IMR-90 (cell line): ENCODE results near the gene KIAA0232. TPM values are rescaled to one million over a fixed set of nuclear protein-coding genes. Genes with fewer than 3 reads are reported as not detected.

Experiments used
- ATAC-seq: fragments of 200-7000 bp; cut with Tn5 transposase; 2 replicates; pipeline ENCODE4 v1.9.1; 2020; ENCODE audit warnings: low read depth, mild to moderate bottlenecking, moderate library complexity
- BruUV-seq: library from RNA; stranded (reverse); fragments of 400-500 nt; replicated peaks from 2 replicates; lab custom pipeline; 2021; lab: Mats Ljungman, UMichigan
- CTCF ChIA-PET: fragments of 300-600 bp; formaldehyde crosslinking; extraction: SDS; loops from one replicate; lab custom pipeline; 2021; ENCODE audit warnings: antibody characterized with exemption; lab: Yijun Ruan, JAX
- POLR2A ChIA-PET: fragments of 300-600 bp; sonication (Branson Sonifier 250); formaldehyde crosslinking; loops from one replicate; lab custom pipeline; 2022; ENCODE audit warnings: antibody characterized with exemption; ENCODE audit not compliant: unreplicated experiment; lab: Charles Lee
- DNase-seq: peaks from one replicate; pipeline ENCODE4 v3.0.0; 2013
- H2AFZ ChIP-seq: replicated peaks from 2 replicates; pipeline ENCODE3; 2013; ENCODE audit warnings: low read length, mild to moderate bottlenecking; ENCODE audit not compliant: poor library complexity
- H2AK5ac ChIP-seq: 2 replicates; pipeline ENCODE4 v1.6.1; 2013; ENCODE audit warnings: low read depth, low read length, inconsistent platforms
- H2AK9ac ChIP-seq: replicated peaks from 2 replicates; pipeline ENCODE3; 2013; ENCODE audit warnings: mild to moderate bottlenecking, low read depth, low read length, moderate library complexity; ENCODE audit not compliant: poor library complexity
- H2BK120ac ChIP-seq: 2 replicates; pipeline ENCODE4 v1.6.1; 2013; ENCODE audit warnings: low read depth, low read length, inconsistent platforms
- H2BK15ac ChIP-seq: 3 replicates; pipeline ENCODE4 v1.6.1; 2013; ENCODE audit warnings: low read depth, low read length, inconsistent platforms
- H2BK20ac ChIP-seq: 2 replicates; pipeline ENCODE4 v1.6.1; 2013; ENCODE audit warnings: low read depth, mild to moderate bottlenecking, inconsistent platforms, low read length, moderate library complexity
- H2BK5ac ChIP-seq: 2 replicates; pipeline ENCODE4 v1.6.1; 2013; ENCODE audit warnings: mild to moderate bottlenecking, low read depth, low read length, inconsistent platforms; ENCODE audit not compliant: poor library complexity, severe bottlenecking
- H3K14ac ChIP-seq: replicated peaks from 2 replicates; pipeline ENCODE4 v1.6.1; 2013; ENCODE audit warnings: low read depth, low read length, inconsistent platforms
- H3K18ac ChIP-seq: 2 replicates; pipeline ENCODE4 v1.6.1; 2013; ENCODE audit warnings: low read depth, low read length, control low read depth
- H3K23ac ChIP-seq: 2 replicates; pipeline ENCODE4 v1.6.1; 2013; ENCODE audit warnings: low read depth, low read length, inconsistent platforms
- H3K27ac ChIP-seq: 2 replicates; pipeline ENCODE4 v1.5.1; 2013; ENCODE audit warnings: mild to moderate bottlenecking, control low read depth, low read length; ENCODE audit not compliant: insufficient read depth
- H3K27me3 ChIP-seq: 2 replicates; pipeline ENCODE4 v1.6.1; 2013; ENCODE audit warnings: low read length; ENCODE audit not compliant: control insufficient read depth, insufficient read depth
- H3K36me3 ChIP-seq: 2 replicates; pipeline ENCODE4 v1.6.1; 2013; ENCODE audit warnings: low read length, mixed read lengths; ENCODE audit not compliant: control insufficient read depth, insufficient read depth
- H3K4ac ChIP-seq: 2 replicates; pipeline ENCODE4 v1.6.1; 2013; ENCODE audit warnings: low read depth, low read length, inconsistent platforms
- H3K4me1 ChIP-seq: 2 replicates; pipeline ENCODE4 v1.6.1; 2013; ENCODE audit warnings: low read length, mixed read lengths; ENCODE audit not compliant: control insufficient read depth, insufficient read depth
- H3K4me2 ChIP-seq: 2 replicates; pipeline ENCODE4 v1.6.1; 2013; ENCODE audit warnings: low read depth, mild to moderate bottlenecking, control low read depth, low read length, moderate library complexity
- H3K4me3 ChIP-seq: 2 replicates; pipeline ENCODE4 v1.5.1; 2013; ENCODE audit warnings: low read depth, mild to moderate bottlenecking, control low read depth, low read length, moderate library complexity; ENCODE audit not compliant: insufficient read depth
- H3K56ac ChIP-seq: 2 replicates; pipeline ENCODE4 v1.6.1; 2013; ENCODE audit warnings: low read length, inconsistent platforms; ENCODE audit not compliant: insufficient read depth; ENCODE audit errors: extremely low read depth
- H3K79me1 ChIP-seq, 2 experiments: 2 replicates each; pipeline ENCODE4 v1.6.1; 2013; ENCODE audit warnings: low read length in 2 of 2, inconsistent platforms in 1 of 2, low read depth in 1 of 2
- H3K9ac ChIP-seq: 2 replicates; pipeline ENCODE4 v1.6.1; 2013; ENCODE audit warnings: low read depth, low read length, control low read depth
- H3K9me1 ChIP-seq: 2 replicates; pipeline ENCODE4 v1.6.1; 2013; ENCODE audit warnings: low read length, inconsistent platforms; ENCODE audit not compliant: insufficient read depth
- H3K9me3 ChIP-seq: 2 replicates; pipeline ENCODE4 v1.6.1; 2013; ENCODE audit warnings: low read length; ENCODE audit not compliant: control insufficient read depth, insufficient read depth
- H4K20me1 ChIP-seq: 2 replicates; pipeline ENCODE4 v1.6.1; 2013; ENCODE audit warnings: low read length, inconsistent platforms; ENCODE audit not compliant: insufficient read depth
- H4K5ac ChIP-seq: 2 replicates; pipeline ENCODE4 v1.6.1; 2013; ENCODE audit warnings: mild to moderate bottlenecking, low read depth, low read length, control low read depth
- H4K8ac ChIP-seq, 2 experiments: 2 replicates each; pipeline ENCODE4 v1.6.1; 2013; ENCODE audit warnings: low read depth in 2 of 2, low read length in 2 of 2, control low read depth in 1 of 2, inconsistent platforms in 1 of 2
- H4K91ac ChIP-seq: 2 replicates; pipeline ENCODE4 v1.6.1; 2013; ENCODE audit warnings: low read depth, low read length, inconsistent platforms; ENCODE audit not compliant: insufficient read depth
- BHLHE40 ChIP-seq: fragments of 150-350 bp; IDR thresholded peaks from 2 replicates; pipeline ENCODE4 v1.6.1; 2016; ENCODE audit warnings: mild to moderate bottlenecking, low read depth, low read length
- CEBPB ChIP-seq: IDR thresholded peaks from 2 replicates; pipeline ENCODE4 v1.6.1; 2012; ENCODE audit warnings: low read depth, low read length, improper control_type of control experiment
- CHD1 ChIP-seq: IDR thresholded peaks from 2 replicates; pipeline ENCODE4 v1.6.1; 2012; ENCODE audit warnings: low read depth, low read length, improper control_type of control experiment
- FOS ChIP-seq: fragments of 150-350 bp; IDR thresholded peaks from 2 replicates; pipeline ENCODE4 v1.6.1; 2016; ENCODE audit warnings: low read depth, low read length
- MAFK ChIP-seq: IDR thresholded peaks from 2 replicates; pipeline ENCODE4 v1.6.1; 2012; ENCODE audit warnings: low read depth, low read length, improper control_type of control experiment
- MAZ ChIP-seq: IDR thresholded peaks from 2 replicates; pipeline ENCODE4 v1.6.1; 2012; ENCODE audit warnings: low read depth, mild to moderate bottlenecking, low read length, improper control_type of control experiment, moderate library complexity, borderline replicate concordance
- MXI1 ChIP-seq: IDR thresholded peaks from 2 replicates; pipeline ENCODE4 v1.6.1; 2012; ENCODE audit warnings: low read depth, mild to moderate bottlenecking, low read length, moderate library complexity, borderline replicate concordance
- NFE2L2 ChIP-seq: fragments of 150-350 bp; IDR thresholded peaks from 2 replicates; pipeline ENCODE4 v1.6.1; 2016; ENCODE audit warnings: low read depth, mild to moderate bottlenecking, low read length
- POLR2A ChIP-seq: IDR thresholded peaks from 2 replicates; pipeline ENCODE4 v1.6.1; 2012; ENCODE audit warnings: mild to moderate bottlenecking, low read depth, low read length
- RAD21 ChIP-seq: IDR thresholded peaks from 2 replicates; pipeline ENCODE4 v1.6.1; 2012; ENCODE audit warnings: low read length, improper control_type of control experiment
- RFX5 ChIP-seq: IDR thresholded peaks from 2 replicates; pipeline ENCODE4 v1.8.0; 2012; ENCODE audit warnings: low read depth, mild to moderate bottlenecking, low read length, moderate library complexity
- SMC3 ChIP-seq: fragments of 150-350 bp; IDR thresholded peaks from 2 replicates; pipeline ENCODE4 v1.6.1; 2016; ENCODE audit warnings: low read depth, mild to moderate bottlenecking, antibody characterized with exemption, low read length, moderate library complexity
- WGBS, 2 experiments: methylation state at CpG; one replicate each; pipeline versions ENCODE4 v1.1.5 to v1.1.7; 2013; ENCODE audit warnings: missing lambda C conversion rate in 2 of 2; ENCODE audit not compliant: insufficient read length in 1 of 2; ENCODE audit errors: extremely low coverage in 2 of 2; 5-methylcytosine and 5-hydroxymethylcytosine counted together
- dilution Hi-C: fragments of 300-500 bp; cut with HindIII; formaldehyde crosslinking; loops from one replicate; pipeline ENCODE4 v1.14.3; 2018; ENCODE audit warnings: low sequenced_read_pairs; ENCODE audit not compliant: unreplicated experiment
- in situ Hi-C: fragments of 300-500 bp; cut with MboI; formaldehyde crosslinking; loops from 3 replicates; pipeline ENCODE4 v1.14.3; 2019; ENCODE audit warnings: low sequenced_read_pairs, inconsistent platforms, mixed read lengths
- intact Hi-C: fragments of 100-400 bp; cut with micrococcal nuclease; formaldehyde crosslinking; loops from 2 replicates; pipeline ENCODE4 v1.10.0; 2022
- polyA plus RNA-seq, 3 experiments: library from polyadenylated mRNA; depleted of rRNA; stranded (reverse); fragments of >200 nt; gene quantifications; 2 replicates each; pipeline ENCODE4 v1.2.3, GENCODE V29; 2012; ENCODE audit warnings: low replicate concordance in 1 of 3
- total RNA-seq: library from RNA; depleted of rRNA; stranded (reverse); fragments of >200 nt; gene quantifications from 2 replicates; pipeline ENCODE4 v1.2.3, GENCODE V29; 2012
- TF ChIP-seq, protein P1 (sequence below): fragments of 150-350 bp; IDR thresholded peaks from 2 replicates; pipeline ENCODE4 v1.6.1; 2016; ENCODE audit warnings: low read depth, mild to moderate bottlenecking, low read length, moderate library complexity, borderline replicate concordance
- TF ChIP-seq, protein P2 (sequence below): fragments of 150-350 bp; IDR thresholded peaks from 2 replicates; pipeline ENCODE4 v1.6.1; 2017; ENCODE audit warnings: mild to moderate bottlenecking, antibody characterized with exemption, low read length, low read depth
- TF ChIP-seq, protein P3 (sequence below): conservative IDR thresholded peaks from 2 replicates; pipeline ENCODE4 v1.5.1; 2012; ENCODE audit warnings: mild to moderate bottlenecking, low read depth, low read length, improper control_type of control experiment

KIAA0232 gene
- total and polyA plus RNA-seq, 2 of the 4 experiments (the other 2 are of a cell fraction) = 6.8 to 19.5 TPM

DNA sequence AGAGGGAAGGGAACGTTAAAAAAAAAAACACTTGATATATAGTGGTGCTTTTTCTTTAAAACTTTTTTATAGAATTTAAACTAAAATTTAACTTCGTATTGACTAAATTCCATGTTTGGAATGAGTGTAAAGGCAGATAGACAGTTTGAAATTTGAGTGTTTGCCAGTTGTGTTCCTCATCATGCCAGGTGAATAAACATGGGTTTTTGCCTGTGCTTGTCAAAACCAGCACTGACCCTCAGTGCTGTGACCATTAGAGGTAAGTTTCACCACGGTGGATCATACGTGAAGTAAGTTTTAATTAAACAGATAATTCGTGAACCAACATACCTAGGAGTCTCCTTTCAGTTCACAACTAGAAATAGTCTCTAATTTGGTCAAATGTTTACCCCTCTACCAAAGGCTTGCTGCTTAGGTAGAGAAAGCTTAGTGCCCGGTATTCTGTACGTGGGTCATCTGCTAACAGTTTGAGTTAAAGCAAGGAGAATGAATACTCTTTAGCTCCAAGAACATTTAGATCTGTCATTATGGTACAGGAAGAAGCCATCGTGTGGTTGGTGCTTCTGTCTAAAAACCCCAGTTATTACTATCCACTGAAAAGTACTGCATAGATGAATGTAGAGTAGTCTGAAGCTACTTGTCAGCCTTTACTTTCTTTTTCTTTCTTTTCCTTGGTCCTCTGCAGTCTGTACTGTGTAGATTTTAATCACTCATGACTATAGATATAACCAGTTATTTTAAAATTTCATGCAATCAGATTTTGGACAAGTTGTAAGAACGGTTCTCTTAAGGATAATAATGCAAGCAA lies 32.7 kb downstream of the KIAA0232 start:
- dilution Hi-C loops (no loop called here), intact Hi-C loops (no loop called here), in situ Hi-C loops (no loop called here)
- no peak overlapping the region for H2BK5ac ChIP-seq
- no peaks in the 10 kb centered on the region for H3K27me3 ChIP-seq
- no peak overlapping the region for H4K5ac ChIP-seq
- H2AK5ac ChIP-seq = no peak overlapping the region
- no peak overlapping the region for H3K4me2 ChIP-seq
- no peak overlapping the region for H3K18ac ChIP-seq
- no TSS peak for BruUV-seq
- no peak overlapping the region for H3K56ac ChIP-seq
- ChIA-PET CTCF (interaction anchor here (1.0 kb wide), 1 partner anchor 9 kb away, joined by 5 read pairs; no protein-coding TSS in a partner anchor), POLR2A (no interaction called here)
- no peak overlapping the region for H3K23ac ChIP-seq
- no peak overlapping the region for H4K91ac ChIP-seq
- H2BK20ac ChIP-seq = no peak overlapping the region
- no peak overlapping the region for H3K27ac ChIP-seq
- ATAC-seq (no peak), DNase-seq (no peak)
- 0 out of 2 replicates have a peak, but pooled peaks cover 3% of the 10 kb centered on the region for H3K9me3 ChIP-seq
- no peaks in the 10 kb centered on the region; the same call in 1 of the 2 replicates for H3K4me1 ChIP-seq
- no peak overlapping the region for H3K4me3 ChIP-seq
- H3K9ac ChIP-seq = no peak overlapping the region
- no peaks in the 10 kb centered on the region for H3K36me3 ChIP-seq
- no CpG with 5 or more reads among the region's 9 CpGs for WGBS, 2 experiments
- H3K79me1 ChIP-seq = peaks cover 42 to 57% of the 10 kb centered on the region in 2 experiments
- H2BK15ac ChIP-seq = no peak overlapping the region
- no peak overlapping the region for H3K4ac ChIP-seq
- no peak overlapping the region for H2BK120ac ChIP-seq
- no peak overlapping the region for H4K8ac ChIP-seq
- no peak overlapping the region for H2AK9ac ChIP-seq
- H3K9me1 ChIP-seq = peaks cover 9% of the 10 kb centered on the region
- no peak overlapping the region for H3K14ac ChIP-seq
- H4K20me1 ChIP-seq = peaks cover 29% of the 10 kb centered on the region; the same call in 1 of the 2 replicates
- no peak overlapping the region for H2AFZ ChIP-seq
- TF ChIP-seq RFX5 (no peak), SMC3 (no peak), NFE2L2 (no peak), MAFK (no peak), MAZ (no peak), MXI1 (no peak), BHLHE40 (no peak), FOS (no peak), CEBPB (no peak), CHD1 (no peak), RAD21 (no peak), POLR2A (no peak)
- TF ChIP-seq, protein P1, sequence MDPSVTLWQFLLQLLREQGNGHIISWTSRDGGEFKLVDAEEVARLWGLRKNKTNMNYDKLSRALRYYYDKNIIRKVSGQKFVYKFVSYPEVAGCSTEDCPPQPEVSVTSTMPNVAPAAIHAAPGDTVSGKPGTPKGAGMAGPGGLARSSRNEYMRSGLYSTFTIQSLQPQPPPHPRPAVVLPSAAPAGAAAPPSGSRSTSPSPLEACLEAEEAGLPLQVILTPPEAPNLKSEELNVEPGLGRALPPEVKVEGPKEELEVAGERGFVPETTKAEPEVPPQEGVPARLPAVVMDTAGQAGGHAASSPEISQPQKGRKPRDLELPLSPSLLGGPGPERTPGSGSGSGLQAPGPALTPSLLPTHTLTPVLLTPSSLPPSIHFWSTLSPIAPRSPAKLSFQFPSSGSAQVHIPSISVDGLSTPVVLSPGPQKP = no peak
- TF ChIP-seq, protein P2, sequence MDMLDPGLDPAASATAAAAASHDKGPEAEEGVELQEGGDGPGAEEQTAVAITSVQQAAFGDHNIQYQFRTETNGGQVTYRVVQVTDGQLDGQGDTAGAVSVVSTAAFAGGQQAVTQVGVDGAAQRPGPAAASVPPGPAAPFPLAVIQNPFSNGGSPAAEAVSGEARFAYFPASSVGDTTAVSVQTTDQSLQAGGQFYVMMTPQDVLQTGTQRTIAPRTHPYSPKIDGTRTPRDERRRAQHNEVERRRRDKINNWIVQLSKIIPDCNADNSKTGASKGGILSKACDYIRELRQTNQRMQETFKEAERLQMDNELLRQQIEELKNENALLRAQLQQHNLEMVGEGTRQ = no peak
- TF ChIP-seq, protein P3, sequence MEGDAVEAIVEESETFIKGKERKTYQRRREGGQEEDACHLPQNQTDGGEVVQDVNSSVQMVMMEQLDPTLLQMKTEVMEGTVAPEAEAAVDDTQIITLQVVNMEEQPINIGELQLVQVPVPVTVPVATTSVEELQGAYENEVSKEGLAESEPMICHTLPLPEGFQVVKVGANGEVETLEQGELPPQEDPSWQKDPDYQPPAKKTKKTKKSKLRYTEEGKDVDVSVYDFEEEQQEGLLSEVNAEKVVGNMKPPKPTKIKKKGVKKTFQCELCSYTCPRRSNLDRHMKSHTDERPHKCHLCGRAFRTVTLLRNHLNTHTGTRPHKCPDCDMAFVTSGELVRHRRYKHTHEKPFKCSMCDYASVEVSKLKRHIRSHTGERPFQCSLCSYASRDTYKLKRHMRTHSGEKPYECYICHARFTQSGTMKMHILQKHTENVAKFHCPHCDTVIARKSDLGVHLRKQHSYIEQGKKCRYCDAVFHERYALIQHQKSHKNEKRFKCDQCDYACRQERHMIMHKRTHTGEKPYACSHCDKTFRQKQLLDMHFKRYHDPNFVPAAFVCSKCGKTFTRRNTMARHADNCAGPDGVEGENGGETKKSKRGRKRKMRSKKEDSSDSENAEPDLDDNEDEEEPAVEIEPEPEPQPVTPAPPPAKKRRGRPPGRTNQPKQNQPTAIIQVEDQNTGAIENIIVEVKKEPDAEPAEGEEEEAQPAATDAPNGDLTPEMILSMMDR = no peak
